B cell (primary cell): Measurements from ENCODE around the gene SMIM14.

Source experiments
- CTCF ChIP-seq: fragments of 200-600 bp; IDR thresholded peaks from one replicate; pipeline ENCODE4 v1.8.0; 2022; ENCODE audit warnings: antibody characterized with exemption, mild to moderate bottlenecking
- EZH2 ChIP-seq: IDR thresholded peaks from 2 replicates; pipeline ENCODE4 v1.6.1; 2012; ENCODE audit warnings: borderline replicate concordance, low read depth, mild to moderate bottlenecking, moderate library complexity, low read length; ENCODE audit not compliant: insufficient read depth, poor library complexity, severe bottlenecking

- TF ChIP-seq CTCF (no peak), EZH2 (no peak)
These were observed at the start of gene SMIM14 for GRCh38 chr4:39638354-39639239.
